ENCODE data around the gene BIRC6.

BIRC6 gene

GRCh38 chr2:32376756-32377155 is 19.9 kb downstream of the BIRC6 start:
- Histone ChIP-seq H3K4me3 (ENCODE audit: low read depth, low read length) (no peak overlapping the region), H3K9me3 (ENCODE audit: control insufficient read depth, insufficient read depth, low read depth, low read length) (no peaks in the 10 kb centered on the region), H3K27ac (ENCODE audit: low read depth, low read length) (no peak overlapping the region), H3K27me3 (ENCODE audit: control insufficient read depth, insufficient read depth, low read length) (no peaks in the 10 kb centered on the region), H3K36me3 (ENCODE audit: control insufficient read depth, insufficient read depth, low read length) (peaks cover 10% of the 10 kb centered on the region), H3K9ac (ENCODE audit: low read length) (no peak overlapping the region), H3K4me1 (ENCODE audit: control insufficient read depth, insufficient read depth, low read length) (0 out of 2 replicates have a peak, but pooled peaks cover 6% of the 10 kb centered on the region)

- H3K4me3 ChIP-seq (ENCODE audit: low read depth, low read length), result no peak overlapping the region
- H3K27me3 ChIP-seq (ENCODE audit: control insufficient read depth, insufficient read depth, low read length), result no peaks in the 10 kb centered on the region
- H3K4me1 ChIP-seq (ENCODE audit: control insufficient read depth, insufficient read depth, low read length), result 0 out of 2 replicates have a peak, but pooled peaks cover 6% of the 10 kb centered on the region
- no peaks in the 10 kb centered on the region for H3K9me3 ChIP-seq (ENCODE audit: control insufficient read depth, insufficient read depth, low read depth, low read length)
- no peak overlapping the region for H3K9ac ChIP-seq (ENCODE audit: low read length)
- peaks cover 18% of the 10 kb centered on the region for H3K36me3 ChIP-seq (ENCODE audit: control insufficient read depth, insufficient read depth, low read length)
- no peak overlapping the region for H3K27ac ChIP-seq (ENCODE audit: low read depth, low read length)
Observed at GRCh38 chr2:32377928-32378327, 21.1 kb downstream of the BIRC6 start.

- H3K27me3 ChIP-seq (ENCODE audit: control insufficient read depth, insufficient read depth, low read length), result no peaks in the 10 kb centered on the region
- H3K4me1 ChIP-seq (ENCODE audit: control insufficient read depth, insufficient read depth, low read length), result 0 out of 2 replicates have a peak, but pooled peaks cover 6% of the 10 kb centered on the region
- H3K4me3 ChIP-seq (ENCODE audit: low read depth, low read length), result no peak overlapping the region
- no peaks in the 10 kb centered on the region for H3K9me3 ChIP-seq (ENCODE audit: control insufficient read depth, insufficient read depth, low read depth, low read length)
- H3K36me3 ChIP-seq (ENCODE audit: control insufficient read depth, insufficient read depth, low read length), result peaks cover 26% of the 10 kb centered on the region
- no peak overlapping the region for H3K9ac ChIP-seq (ENCODE audit: low read length)
- H3K27ac ChIP-seq (ENCODE audit: low read depth, low read length), result no peak overlapping the region
Observed at GRCh38 chr2:32379352-32379751, 22.5 kb downstream of the BIRC6 start.

- H3K36me3 ChIP-seq (ENCODE audit: control insufficient read depth, insufficient read depth, low read length), result peaks cover 62% of the 10 kb centered on the region
Observed at GRCh38 chr2:32383858-32384257, 27.0 kb downstream of the BIRC6 start.

GRCh38 chr2:32384529-32384928 is 27.7 kb downstream of the BIRC6 start:
- Histone ChIP-seq H3K4me1 (ENCODE audit: control insufficient read depth, insufficient read depth, low read length) (no peaks in the 10 kb centered on the region), H3K9ac (ENCODE audit: low read length) (no peak overlapping the region), H3K27me3 (ENCODE audit: control insufficient read depth, insufficient read depth, low read length) (no peaks in the 10 kb centered on the region), H3K36me3 (ENCODE audit: control insufficient read depth, insufficient read depth, low read length) (peaks cover 65% of the 10 kb centered on the region), H3K27ac (ENCODE audit: low read depth, low read length) (no peak overlapping the region), H3K4me3 (ENCODE audit: low read depth, low read length) (no peak overlapping the region), H3K9me3 (ENCODE audit: control insufficient read depth, insufficient read depth, low read depth, low read length) (no peaks in the 10 kb centered on the region)

More at GRCh38 chr2:32383858-32384257, 27.0 kb downstream of the BIRC6 start:
- Histone ChIP-seq H3K27me3 (ENCODE audit: control insufficient read depth, insufficient read depth, low read length) (no peaks in the 10 kb centered on the region), H3K4me1 (ENCODE audit: control insufficient read depth, insufficient read depth, low read length) (no peaks in the 10 kb centered on the region), H3K9ac (ENCODE audit: low read length) (no peak overlapping the region), H3K9me3 (ENCODE audit: control insufficient read depth, insufficient read depth, low read depth, low read length) (no peaks in the 10 kb centered on the region), H3K4me3 (ENCODE audit: low read depth, low read length) (no peak overlapping the region), H3K27ac (ENCODE audit: low read depth, low read length) (no peak overlapping the region)

- Histone ChIP-seq H3K4me3 (ENCODE audit: low read depth, low read length) (no peak overlapping the region), H3K36me3 (ENCODE audit: control insufficient read depth, insufficient read depth, low read length) (peaks cover 69% of the 10 kb centered on the region), H3K27ac (ENCODE audit: low read depth, low read length) (no peak overlapping the region), H3K9me3 (ENCODE audit: control insufficient read depth, insufficient read depth, low read depth, low read length) (no peaks in the 10 kb centered on the region), H3K4me1 (ENCODE audit: control insufficient read depth, insufficient read depth, low read length) (no peaks in the 10 kb centered on the region), H3K9ac (ENCODE audit: low read length) (no peak overlapping the region), H3K27me3 (ENCODE audit: control insufficient read depth, insufficient read depth, low read length) (no peaks in the 10 kb centered on the region)
Observed at GRCh38 chr2:32386739-32387138, 29.9 kb downstream of the BIRC6 start.

GRCh38 chr2:32399221-32399620 is 42.4 kb downstream of the BIRC6 start:
- H3K27me3 ChIP-seq (ENCODE audit: control insufficient read depth, insufficient read depth, low read length), result no peaks in the 10 kb centered on the region
- no peak overlapping the region for H3K4me3 ChIP-seq (ENCODE audit: low read depth, low read length)
- no peaks in the 10 kb centered on the region for H3K9me3 ChIP-seq (ENCODE audit: control insufficient read depth, insufficient read depth, low read depth, low read length)
- peaks cover 61% of the 10 kb centered on the region for H3K36me3 ChIP-seq (ENCODE audit: control insufficient read depth, insufficient read depth, low read length)
- no peak overlapping the region for H3K9ac ChIP-seq (ENCODE audit: low read length)
- no peak overlapping the region for H3K27ac ChIP-seq (ENCODE audit: low read depth, low read length)
- no peaks in the 10 kb centered on the region for H3K4me1 ChIP-seq (ENCODE audit: control insufficient read depth, insufficient read depth, low read length)

- H3K4me3 ChIP-seq (ENCODE audit: low read depth, low read length), result no peak overlapping the region
- H3K36me3 ChIP-seq (ENCODE audit: control insufficient read depth, insufficient read depth, low read length), result peaks cover 59% of the 10 kb centered on the region
- H3K27ac ChIP-seq (ENCODE audit: low read depth, low read length), result no peak overlapping the region
- H3K9ac ChIP-seq (ENCODE audit: low read length), result no peak overlapping the region
- H3K27me3 ChIP-seq (ENCODE audit: control insufficient read depth, insufficient read depth, low read length), result no peaks in the 10 kb centered on the region
- H3K9me3 ChIP-seq (ENCODE audit: control insufficient read depth, insufficient read depth, low read depth, low read length), result no peaks in the 10 kb centered on the region
- no peaks in the 10 kb centered on the region for H3K4me1 ChIP-seq (ENCODE audit: control insufficient read depth, insufficient read depth, low read length)
Observed at GRCh38 chr2:32402091-32402490, 45.3 kb downstream of the BIRC6 start.

GRCh38 chr2:32403782-32404181 is 47.0 kb downstream of the BIRC6 start:
- no peak overlapping the region for H3K9ac ChIP-seq (ENCODE audit: low read length)
- no peak overlapping the region for H3K27ac ChIP-seq (ENCODE audit: low read depth, low read length)
- H3K4me3 ChIP-seq (ENCODE audit: low read depth, low read length), result no peak overlapping the region
- H3K9me3 ChIP-seq (ENCODE audit: control insufficient read depth, insufficient read depth, low read depth, low read length), result no peaks in the 10 kb centered on the region
- H3K4me1 ChIP-seq (ENCODE audit: control insufficient read depth, insufficient read depth, low read length), result no peaks in the 10 kb centered on the region
- H3K36me3 ChIP-seq (ENCODE audit: control insufficient read depth, insufficient read depth, low read length), result peaks cover 59% of the 10 kb centered on the region
- no peaks in the 10 kb centered on the region for H3K27me3 ChIP-seq (ENCODE audit: control insufficient read depth, insufficient read depth, low read length)

GRCh38 chr2:32404691-32405090 is 47.9 kb downstream of the BIRC6 start:
- peaks cover 59% of the 10 kb centered on the region for H3K36me3 ChIP-seq (ENCODE audit: control insufficient read depth, insufficient read depth, low read length)
- H3K9me3 ChIP-seq (ENCODE audit: control insufficient read depth, insufficient read depth, low read depth, low read length), result no peaks in the 10 kb centered on the region
- no peaks in the 10 kb centered on the region for H3K4me1 ChIP-seq (ENCODE audit: control insufficient read depth, insufficient read depth, low read length)

GRCh38 chr2:32416519-32416918 is 59.7 kb downstream of the BIRC6 start:
- no peak overlapping the region for H3K9ac ChIP-seq (ENCODE audit: low read length)
- peaks cover 33% of the 10 kb centered on the region for H3K36me3 ChIP-seq (ENCODE audit: control insufficient read depth, insufficient read depth, low read length)
- no peaks in the 10 kb centered on the region for H3K9me3 ChIP-seq (ENCODE audit: control insufficient read depth, insufficient read depth, low read depth, low read length)
- no peaks in the 10 kb centered on the region for H3K27me3 ChIP-seq (ENCODE audit: control insufficient read depth, insufficient read depth, low read length)
- H3K4me3 ChIP-seq (ENCODE audit: low read depth, low read length), result no peak overlapping the region
- no peaks in the 10 kb centered on the region for H3K4me1 ChIP-seq (ENCODE audit: control insufficient read depth, insufficient read depth, low read length)
- H3K27ac ChIP-seq (ENCODE audit: low read depth, low read length), result no peak overlapping the region

More at GRCh38 chr2:32404691-32405090, 47.9 kb downstream of the BIRC6 start:
- Histone ChIP-seq H3K27ac (ENCODE audit: low read depth, low read length) (no peak overlapping the region), H3K27me3 (ENCODE audit: control insufficient read depth, insufficient read depth, low read length) (no peaks in the 10 kb centered on the region), H3K9ac (ENCODE audit: low read length) (no peak overlapping the region), H3K4me3 (ENCODE audit: low read depth, low read length) (no peak overlapping the region)

GRCh38 chr2:32417659-32418058 is 60.8 kb downstream of the BIRC6 start:
- Histone ChIP-seq H3K9ac (ENCODE audit: low read length) (no peak overlapping the region), H3K27me3 (ENCODE audit: control insufficient read depth, insufficient read depth, low read length) (no peaks in the 10 kb centered on the region), H3K36me3 (ENCODE audit: control insufficient read depth, insufficient read depth, low read length) (peaks cover 30% of the 10 kb centered on the region), H3K4me3 (ENCODE audit: low read depth, low read length) (no peak overlapping the region), H3K9me3 (ENCODE audit: control insufficient read depth, insufficient read depth, low read depth, low read length) (no peaks in the 10 kb centered on the region), H3K4me1 (ENCODE audit: control insufficient read depth, insufficient read depth, low read length) (no peaks in the 10 kb centered on the region), H3K27ac (ENCODE audit: low read depth, low read length) (no peak overlapping the region)
